ENCODE results near the gene OSTF1.

The OSTF1 gene

GRCh38 chr9:75089373-75089766 lies 1.1 kb downstream of the OSTF1 start:
- no peak for TF ChIP-seq CTCF (IDR thresholded peaks at IDR 0.05; ENCODE audit: low read depth, low read length)
- in situ Hi-C loops (cut with HindIII; ENCODE audit: low sequenced_read_pairs) = no loop called here
- peak overlapping the region; percentile 84 for H3K4me3 ChIP-seq (ENCODE audit: low read depth, low read length)
- no peak for DNase-seq (ENCODE audit: low read depth, low spot score)

GRCh38 chr9:75090579-75090978 lies 2.3 kb downstream of the OSTF1 start:
- DNase-seq (ENCODE audit: low read depth, low spot score) = no peak
- no peak for TF ChIP-seq CTCF (IDR thresholded peaks at IDR 0.05; ENCODE audit: low read depth, low read length)
- no peak overlapping the region for H3K4me3 ChIP-seq (ENCODE audit: low read depth, low read length)
- in situ Hi-C loops (cut with HindIII; ENCODE audit: low sequenced_read_pairs) = no loop called here

GRCh38 chr9:75092766-75093165 lies 4.5 kb downstream of the OSTF1 start:
- no peak overlapping the region for H3K4me3 ChIP-seq (ENCODE audit: low read depth, low read length)
- TF ChIP-seq CTCF (IDR thresholded peaks at IDR 0.05; ENCODE audit: low read depth, low read length) = no peak
- no peak for DNase-seq (ENCODE audit: low read depth, low spot score)
- in situ Hi-C loops (cut with HindIII; ENCODE audit: low sequenced_read_pairs) = no loop called here

GRCh38 chr9:75096796-75097195 lies 8.5 kb downstream of the OSTF1 start:
- in situ Hi-C loops (cut with HindIII; ENCODE audit: low sequenced_read_pairs) = no loop called here
- H3K4me3 ChIP-seq (ENCODE audit: low read depth, low read length) = no peak overlapping the region
- no peak for DNase-seq (ENCODE audit: low read depth, low spot score)
- no peak for TF ChIP-seq CTCF (IDR thresholded peaks at IDR 0.05; ENCODE audit: low read depth, low read length)

- in situ Hi-C loops (cut with HindIII; ENCODE audit: low sequenced_read_pairs) = no loop called here
- no peak for TF ChIP-seq CTCF (IDR thresholded peaks at IDR 0.05; ENCODE audit: low read depth, low read length)
- no peak for DNase-seq (ENCODE audit: low read depth, low spot score)
- no peak overlapping the region for H3K4me3 ChIP-seq (ENCODE audit: low read depth, low read length)
These were observed 12.8 kb downstream of the OSTF1 start for GRCh38 chr9:75101004-75101588.

GRCh38 chr9:75102177-75102790 lies 14.0 kb downstream of the OSTF1 start:
- DNase-seq (ENCODE audit: low read depth, low spot score) = no peak
- no peak overlapping the region for H3K4me3 ChIP-seq (ENCODE audit: low read depth, low read length)
- TF ChIP-seq CTCF (IDR thresholded peaks at IDR 0.05; ENCODE audit: low read depth, low read length) = no peak
- in situ Hi-C loops (cut with HindIII; ENCODE audit: low sequenced_read_pairs) = no loop called here

Data from astrocyte of the spinal cord (primary cell).